PFSK-1 (cell line): ENCODE results near the gene SP140.

ENCODE experiments used
- POLR2AphosphoS5 ChIP-seq: IDR thresholded peaks from 2 replicates; pipeline ENCODE4 v1.6.1; 2012; ENCODE audit warnings: low read depth, mild to moderate bottlenecking, control low read depth, low read length, moderate library complexity
- REST ChIP-seq, 2 experiments: IDR thresholded peaks; 2 replicates each; pipeline versions ENCODE4 v1.6.1 to v1.8.0; 2011 to 2012; ENCODE audit warnings: low read depth in 2 of 2, low read length in 2 of 2, control low read depth in 1 of 2, inconsistent platforms in 1 of 2, mild to moderate bottlenecking in 1 of 2, moderate library complexity in 1 of 2; ENCODE audit not compliant: insufficient read depth in 1 of 2
- SIN3A ChIP-seq: IDR thresholded peaks from 2 replicates; pipeline ENCODE4 v1.6.1; 2012; ENCODE audit warnings: mild to moderate bottlenecking, low read length, moderate library complexity, borderline replicate concordance; ENCODE audit not compliant: insufficient read depth
- TAF1 ChIP-seq: IDR thresholded peaks from 2 replicates; pipeline ENCODE4 v1.6.1; 2012; ENCODE audit warnings: low read length, control low read depth, borderline replicate concordance; ENCODE audit not compliant: insufficient read depth

GRCh38 chr2:230322561-230323384, 97.2 kb downstream of the SP140 start:
- no peak for TF ChIP-seq POLR2AphosphoS5
- TF ChIP-seq REST (IDR thresholded peaks at IDR 0.05; ENCODE audit: insufficient read depth in 1 of 2, low read depth in 2 of 2, low read length in 2 of 2): no peak
- TF ChIP-seq TAF1: no peak
- no peak for TF ChIP-seq SIN3A
